ENCODE results near the gene AKAP8L.
"Not testable (repeated sequence)": the region's sequence is repeated elsewhere in the genome, so short reads cannot be mapped to it uniquely, and the experiment has no call there.

The AKAP8L gene

DNA sequence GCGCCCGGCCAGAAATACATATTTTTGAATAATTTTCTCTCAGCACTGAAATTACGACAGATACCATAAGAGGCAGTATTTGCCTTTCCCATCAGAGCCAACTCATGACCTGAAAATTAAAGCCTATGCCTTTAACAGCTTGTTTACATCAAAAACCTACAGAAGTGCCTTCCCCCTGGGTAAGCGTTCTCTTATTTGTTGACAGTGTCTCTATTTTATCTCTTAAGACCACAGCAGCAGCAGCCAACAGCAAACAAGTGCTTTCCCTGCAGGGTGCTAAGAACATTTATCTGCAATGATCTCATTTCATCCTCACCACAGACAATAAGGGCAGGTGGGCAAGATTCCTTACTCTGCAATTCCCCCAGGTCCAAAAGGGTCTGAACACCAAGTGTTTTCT is 6.0 kb downstream of the AKAP8L start:
- Histone ChIP-seq H3K27me3 (ENCODE audit: control insufficient read depth in 1 of 2, insufficient read depth in 2 of 2, low read length in 2 of 2) (no peaks in the 10 kb centered on the region), H3K36me3 (ENCODE audit: control insufficient read depth in 1 of 2, insufficient read depth in 2 of 2, low read length in 2 of 2) (peaks cover 13% of the 10 kb centered on the region in 2 donors), H3K4me3 (ENCODE audit: low read depth in 1 of 2, low read length in 2 of 2) (no peak overlapping the region), H3K27ac (ENCODE audit: low read depth, low read length) (no peak overlapping the region), H3K9ac (ENCODE audit: low read depth in 1 of 2, low read length in 2 of 2) (no peak overlapping the region), H3K9me3 (ENCODE audit: control insufficient read depth in 1 of 2, low read length in 2 of 2) (no peaks in the 10 kb centered on the region), H3K4me1 (ENCODE audit: control insufficient read depth in 1 of 2, insufficient read depth in 2 of 2, low read length in 2 of 2) (peaks cover 17 to 18% of the 10 kb centered on the region in 2 donors)

DNA sequence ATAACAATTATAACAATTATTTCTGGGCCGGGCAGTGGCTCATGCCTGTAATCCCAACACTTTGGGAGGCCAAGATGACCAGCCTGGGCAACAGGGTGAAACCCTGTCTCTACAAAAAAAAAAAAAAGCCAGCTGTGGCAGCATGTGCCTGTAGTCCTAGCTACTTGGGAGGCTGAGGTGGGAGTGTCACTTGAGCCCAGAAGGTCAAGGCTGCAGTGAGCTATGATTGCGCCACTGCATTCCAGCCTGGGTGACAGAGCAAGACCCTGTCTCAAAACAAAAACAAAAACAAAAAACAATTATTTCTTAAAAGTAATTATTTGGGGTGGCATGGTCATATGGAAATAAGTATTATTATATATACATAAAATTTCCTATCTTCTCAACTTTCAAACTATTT is 7.4 kb downstream of the AKAP8L start:
- not testable (repeated sequence) for H3K27ac ChIP-seq (ENCODE audit: low read depth, low read length); H3K4me3 ChIP-seq (ENCODE audit: low read depth in 1 of 2, low read length in 2 of 2); H3K27me3 ChIP-seq (ENCODE audit: control insufficient read depth in 1 of 2, insufficient read depth in 2 of 2, low read length in 2 of 2); H3K9me3 ChIP-seq (ENCODE audit: control insufficient read depth in 1 of 2, low read length in 2 of 2); H3K9ac ChIP-seq (ENCODE audit: low read depth in 1 of 2, low read length in 2 of 2); H3K4me1 ChIP-seq (ENCODE audit: control insufficient read depth in 1 of 2, insufficient read depth in 2 of 2, low read length in 2 of 2)
- peaks cover 11 to 13% of the 10 kb centered on the region in 2 donors for H3K36me3 ChIP-seq (ENCODE audit: control insufficient read depth in 1 of 2, insufficient read depth in 2 of 2, low read length in 2 of 2)

DNA sequence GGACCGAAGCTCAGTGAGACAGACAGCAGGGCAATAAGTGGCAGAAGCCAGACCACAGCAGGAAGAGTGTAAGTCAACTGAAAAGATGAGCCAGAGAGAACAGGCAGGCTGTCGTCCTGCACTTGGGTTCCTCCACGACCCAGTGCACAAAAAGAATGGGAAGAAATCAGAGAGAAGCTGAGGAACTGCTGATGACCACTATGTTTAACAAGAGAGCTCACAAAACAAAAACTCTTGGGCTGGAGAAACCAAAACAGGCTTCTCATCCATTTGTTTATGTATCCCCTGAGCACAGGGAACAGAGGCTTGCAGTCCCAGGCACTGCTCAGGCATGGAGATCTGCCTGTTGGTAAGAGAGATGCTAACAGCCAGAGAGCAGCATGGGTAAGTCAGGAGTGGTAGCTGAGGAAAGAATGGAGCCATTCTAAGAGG is 14.0 kb downstream of the AKAP8L start:
- Histone ChIP-seq H3K27ac (ENCODE audit: low read depth, low read length) (no peak overlapping the region), H3K9me3 (ENCODE audit: control insufficient read depth in 1 of 2, low read length in 2 of 2) (no peaks in the 10 kb centered on the region), H3K27me3 (ENCODE audit: control insufficient read depth in 1 of 2, insufficient read depth in 2 of 2, low read length in 2 of 2) (no peaks in the 10 kb centered on the region), H3K4me1 (ENCODE audit: control insufficient read depth in 1 of 2, insufficient read depth in 2 of 2, low read length in 2 of 2) (peaks cover 11 to 12% of the 10 kb centered on the region in 2 donors), H3K9ac (ENCODE audit: low read depth in 1 of 2, low read length in 2 of 2) (no peak overlapping the region), H3K4me3 (ENCODE audit: low read depth in 1 of 2, low read length in 2 of 2) (no peak overlapping the region), H3K36me3 (ENCODE audit: control insufficient read depth in 1 of 2, insufficient read depth in 2 of 2, low read length in 2 of 2) (peaks cover 45 to 58% of the 10 kb centered on the region in 2 donors)

DNA sequence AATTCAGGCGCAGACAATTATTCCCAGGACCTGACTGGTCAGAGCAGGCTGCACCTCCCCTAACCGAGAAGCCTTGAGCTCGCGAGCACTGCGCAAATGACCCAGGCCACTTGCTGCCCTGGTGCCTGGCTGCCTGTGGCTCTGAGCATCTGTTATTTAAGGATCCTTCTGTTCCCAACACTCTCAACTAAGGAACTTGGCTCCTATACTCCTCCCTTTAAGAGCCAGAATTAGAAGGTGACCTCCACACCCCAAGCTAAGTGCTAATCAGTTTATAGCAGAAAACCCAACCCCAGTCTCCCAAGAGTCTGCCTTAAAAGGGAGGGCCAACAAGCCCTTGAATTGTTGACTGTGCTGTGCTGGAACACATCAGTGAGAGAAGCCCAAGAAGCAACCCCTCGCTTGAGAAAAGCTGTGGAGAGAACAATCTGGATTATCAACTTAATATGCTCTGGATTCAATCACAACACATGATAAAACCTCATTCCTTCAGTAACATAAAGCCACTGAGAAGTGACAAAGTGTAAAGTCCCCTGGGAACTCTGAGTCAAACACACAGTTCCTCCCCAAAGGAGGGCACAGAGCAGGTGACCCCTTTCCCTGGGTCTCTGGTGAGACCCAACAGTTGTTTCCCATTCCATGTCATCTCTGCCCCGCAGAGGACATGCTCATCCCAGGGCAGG is 14.6 kb downstream of the AKAP8L start:
- Histone ChIP-seq H3K27me3 (ENCODE audit: control insufficient read depth in 1 of 2, insufficient read depth in 2 of 2, low read length in 2 of 2) (no peaks in the 10 kb centered on the region), H3K9me3 (ENCODE audit: control insufficient read depth in 1 of 2, low read length in 2 of 2) (no peaks in the 10 kb centered on the region), H3K27ac (ENCODE audit: low read depth, low read length) (no peak overlapping the region), H3K4me1 (ENCODE audit: control insufficient read depth in 1 of 2, insufficient read depth in 2 of 2, low read length in 2 of 2) (peaks cover 11 to 12% of the 10 kb centered on the region in 2 donors), H3K36me3 (ENCODE audit: control insufficient read depth in 1 of 2, insufficient read depth in 2 of 2, low read length in 2 of 2) (peaks cover 45 to 58% of the 10 kb centered on the region in 2 donors), H3K4me3 (ENCODE audit: low read depth in 1 of 2, low read length in 2 of 2) (no peak overlapping the region), H3K9ac (ENCODE audit: low read depth in 1 of 2, low read length in 2 of 2) (no peak overlapping the region)

DNA sequence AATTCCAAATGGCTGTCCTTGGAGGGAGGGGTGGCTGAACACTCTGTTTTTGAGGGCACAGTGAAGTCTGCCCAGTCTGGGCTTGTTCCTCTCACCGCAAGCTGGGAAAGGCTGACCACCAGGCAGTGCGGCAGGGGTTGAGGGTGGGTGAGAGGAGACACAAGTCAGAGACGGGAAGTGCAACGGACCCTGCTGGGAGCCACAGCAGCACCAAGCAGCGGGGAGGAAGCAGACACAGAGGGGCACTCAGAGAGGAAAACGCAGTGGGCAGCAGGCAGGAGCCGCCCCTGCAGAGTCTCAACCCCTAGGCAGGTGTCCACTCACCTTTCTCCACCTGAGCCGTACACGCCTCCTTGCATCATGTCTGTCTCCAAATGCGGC is 15.6 kb downstream of the AKAP8L start:
- Histone ChIP-seq H3K36me3 (ENCODE audit: control insufficient read depth in 1 of 2, insufficient read depth in 2 of 2, low read length in 2 of 2) (peaks cover 46 to 66% of the 10 kb centered on the region in 2 donors), H3K27me3 (ENCODE audit: control insufficient read depth in 1 of 2, insufficient read depth in 2 of 2, low read length in 2 of 2) (no peaks in the 10 kb centered on the region), H3K9me3 (ENCODE audit: control insufficient read depth in 1 of 2, low read length in 2 of 2) (no peaks in the 10 kb centered on the region), H3K4me1 (ENCODE audit: control insufficient read depth in 1 of 2, insufficient read depth in 2 of 2, low read length in 2 of 2) (peaks cover 11 to 12% of the 10 kb centered on the region in 2 donors), H3K9ac (ENCODE audit: low read depth in 1 of 2, low read length in 2 of 2) (no peak overlapping the region), H3K4me3 (ENCODE audit: low read depth in 1 of 2, low read length in 2 of 2) (no peak overlapping the region), H3K27ac (ENCODE audit: low read depth, low read length) (no peak overlapping the region)

DNA sequence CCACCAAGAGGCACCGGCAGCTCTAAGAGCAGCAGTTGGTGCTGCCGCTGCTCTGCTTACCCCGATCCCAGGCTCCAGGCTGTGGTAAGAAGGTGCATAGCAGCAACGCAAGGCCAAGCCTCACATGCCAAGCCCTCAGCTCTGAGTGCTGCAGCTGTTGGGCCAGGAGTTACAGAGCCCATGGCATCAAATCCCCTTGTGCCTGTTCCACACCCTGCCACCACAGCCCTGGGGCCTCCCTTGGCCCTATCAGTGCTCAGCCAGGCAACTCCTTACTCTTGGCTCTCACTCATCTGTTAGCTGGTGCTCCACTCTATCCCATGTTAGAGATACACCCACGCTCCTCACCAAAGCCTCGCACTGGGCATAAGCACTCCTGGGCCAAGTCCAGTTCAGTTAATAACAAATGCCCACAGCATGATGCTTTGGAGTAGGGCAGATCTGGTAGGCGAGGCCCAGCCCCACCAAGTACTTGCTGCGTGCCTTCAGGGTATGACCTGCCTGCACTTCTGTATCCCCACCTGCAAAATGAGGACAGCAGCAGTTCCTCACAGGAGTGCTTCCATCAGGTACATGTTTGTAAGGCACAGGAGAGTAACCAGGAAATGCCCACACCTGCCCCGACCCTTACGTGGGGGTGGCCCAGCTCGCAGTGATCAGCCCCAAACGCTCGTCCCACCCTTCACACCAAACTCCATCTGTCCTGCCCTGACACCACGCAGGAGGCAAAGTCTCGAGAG is 16.2 kb downstream of the AKAP8L start:
- Histone ChIP-seq H3K4me1 (ENCODE audit: control insufficient read depth in 1 of 2, insufficient read depth in 2 of 2, low read length in 2 of 2) (peaks cover 11 to 12% of the 10 kb centered on the region in 2 donors), H3K27ac (ENCODE audit: low read depth, low read length) (no peak overlapping the region), H3K4me3 (ENCODE audit: low read depth in 1 of 2, low read length in 2 of 2) (no peak overlapping the region), H3K36me3 (ENCODE audit: control insufficient read depth in 1 of 2, insufficient read depth in 2 of 2, low read length in 2 of 2) (peaks cover 51 to 72% of the 10 kb centered on the region in 2 donors), H3K9me3 (ENCODE audit: control insufficient read depth in 1 of 2, low read length in 2 of 2) (no peaks in the 10 kb centered on the region), H3K27me3 (ENCODE audit: control insufficient read depth in 1 of 2, insufficient read depth in 2 of 2, low read length in 2 of 2) (no peaks in the 10 kb centered on the region), H3K9ac (ENCODE audit: low read depth in 1 of 2, low read length in 2 of 2) (no peak overlapping the region)

DNA sequence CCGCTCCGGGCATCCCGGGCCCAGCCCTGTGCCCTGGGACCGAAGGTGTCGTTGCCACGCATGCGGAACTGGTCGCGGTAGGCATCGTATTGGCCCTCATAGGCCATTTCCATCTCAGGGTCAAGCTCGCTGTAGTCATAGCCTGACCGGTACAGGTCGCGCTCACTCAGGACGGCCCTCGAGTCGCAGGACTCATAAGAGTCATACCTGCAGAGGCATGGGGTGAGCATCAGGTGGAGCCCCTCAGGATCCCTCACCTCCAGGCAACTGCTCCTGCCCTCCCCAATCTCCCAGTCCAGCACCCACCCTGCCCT is 17.4 kb downstream of the AKAP8L start:
- no peak overlapping the region for H3K9ac ChIP-seq (ENCODE audit: low read depth in 1 of 2, low read length in 2 of 2)
- no peak overlapping the region for H3K4me3 ChIP-seq (ENCODE audit: low read depth in 1 of 2, low read length in 2 of 2)
- no peaks in the 10 kb centered on the region for H3K9me3 ChIP-seq (ENCODE audit: control insufficient read depth in 1 of 2, low read length in 2 of 2)
- H3K4me1 ChIP-seq (ENCODE audit: control insufficient read depth in 1 of 2, insufficient read depth in 2 of 2, low read length in 2 of 2): peaks cover 11 to 12% of the 10 kb centered on the region in 2 donors
- H3K36me3 ChIP-seq (ENCODE audit: control insufficient read depth in 1 of 2, insufficient read depth in 2 of 2, low read length in 2 of 2): peaks cover 63 to 84% of the 10 kb centered on the region in 2 donors
- no peaks in the 10 kb centered on the region for H3K27me3 ChIP-seq (ENCODE audit: control insufficient read depth in 1 of 2, insufficient read depth in 2 of 2, low read length in 2 of 2)
- H3K27ac ChIP-seq (ENCODE audit: low read depth, low read length): no peak overlapping the region

DNA sequence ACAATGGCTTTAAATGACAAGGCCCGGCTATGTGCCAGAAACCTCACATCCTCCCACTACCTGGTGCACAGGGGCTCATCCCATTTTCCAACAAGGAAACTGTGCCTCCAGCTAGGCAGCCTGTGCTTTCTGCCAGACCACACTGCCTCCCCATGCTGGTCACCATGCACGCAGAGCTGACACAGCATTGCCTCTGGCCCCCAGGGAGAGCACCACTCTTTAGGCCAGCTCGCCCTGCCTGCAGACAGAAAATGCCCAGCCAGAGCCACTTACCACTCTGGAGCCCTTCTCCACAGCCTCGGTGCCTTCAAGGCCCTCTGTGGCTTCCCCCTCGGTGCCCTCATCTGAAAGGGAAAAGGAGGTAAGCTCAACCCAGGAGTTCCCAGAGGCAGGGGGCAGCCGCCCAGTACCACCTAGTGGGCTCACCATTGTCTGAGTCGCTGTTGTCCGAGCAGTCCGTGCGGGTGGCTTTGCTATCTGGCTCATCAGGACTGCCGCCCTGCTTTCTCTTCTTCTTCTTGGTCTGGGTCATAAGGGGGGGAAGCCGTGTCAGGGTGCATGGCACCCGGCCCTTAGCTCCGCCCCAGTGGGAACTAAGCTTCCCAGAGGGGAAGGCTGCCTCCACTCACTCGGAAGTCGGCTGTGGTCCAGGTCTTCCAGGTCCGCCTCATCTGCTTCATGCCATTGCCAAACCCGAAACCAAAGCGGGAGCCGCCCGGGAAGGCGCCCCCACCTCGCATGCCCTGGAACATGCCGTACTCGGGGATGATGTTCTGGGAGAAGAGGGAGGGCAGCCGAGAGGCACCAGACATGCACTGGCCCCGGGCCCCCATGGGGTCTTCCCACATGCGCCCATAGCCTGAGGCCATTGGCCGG is 18.0 kb downstream of the AKAP8L start:
- H3K27ac ChIP-seq (ENCODE audit: low read depth, low read length): no peak overlapping the region
- H3K27me3 ChIP-seq (ENCODE audit: control insufficient read depth in 1 of 2, insufficient read depth in 2 of 2, low read length in 2 of 2): no peaks in the 10 kb centered on the region
- no peak overlapping the region for H3K4me3 ChIP-seq (ENCODE audit: low read depth in 1 of 2, low read length in 2 of 2)
- peaks cover 61 to 86% of the 10 kb centered on the region in 2 donors for H3K36me3 ChIP-seq (ENCODE audit: control insufficient read depth in 1 of 2, insufficient read depth in 2 of 2, low read length in 2 of 2)
- no peaks in the 10 kb centered on the region for H3K9me3 ChIP-seq (ENCODE audit: control insufficient read depth in 1 of 2, low read length in 2 of 2)
- peaks cover 11 to 12% of the 10 kb centered on the region in 2 donors for H3K4me1 ChIP-seq (ENCODE audit: control insufficient read depth in 1 of 2, insufficient read depth in 2 of 2, low read length in 2 of 2)
- no peak overlapping the region for H3K9ac ChIP-seq (ENCODE audit: low read depth in 1 of 2, low read length in 2 of 2)

DNA sequence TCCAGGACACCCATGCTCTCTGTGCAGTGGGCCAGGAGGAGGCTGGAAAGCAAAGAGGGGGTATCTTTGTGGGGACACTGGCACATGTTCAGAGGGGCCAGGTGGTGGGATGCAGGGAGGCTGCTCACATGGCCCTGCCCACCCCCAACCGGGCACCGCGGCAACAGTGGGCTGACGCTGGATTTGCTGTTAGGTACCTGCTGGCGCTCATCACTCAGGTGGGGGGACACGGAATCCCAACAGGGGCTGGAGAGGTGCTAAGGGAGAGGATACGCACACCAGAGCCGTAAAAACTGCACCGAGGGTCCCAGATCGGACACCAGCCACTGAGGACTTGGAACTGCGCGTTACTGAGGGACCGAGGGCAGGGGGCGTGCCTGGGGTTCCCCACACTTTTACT is 19.2 kb downstream of the AKAP8L start:
- H3K4me3 ChIP-seq (ENCODE audit: low read depth in 1 of 2, low read length in 2 of 2): no peak overlapping the region
- H3K27me3 ChIP-seq (ENCODE audit: control insufficient read depth in 1 of 2, insufficient read depth in 2 of 2, low read length in 2 of 2): no peaks in the 10 kb centered on the region
- H3K9me3 ChIP-seq (ENCODE audit: control insufficient read depth in 1 of 2, low read length in 2 of 2): no peaks in the 10 kb centered on the region
- H3K9ac ChIP-seq (ENCODE audit: low read depth in 1 of 2, low read length in 2 of 2): no peak overlapping the region
- H3K27ac ChIP-seq (ENCODE audit: low read depth, low read length): no peak overlapping the region
- H3K4me1 ChIP-seq (ENCODE audit: control insufficient read depth in 1 of 2, insufficient read depth in 2 of 2, low read length in 2 of 2): peaks cover 6 to 8% of the 10 kb centered on the region in 2 donors
- peaks cover 61 to 88% of the 10 kb centered on the region in 2 donors for H3K36me3 ChIP-seq (ENCODE audit: control insufficient read depth in 1 of 2, insufficient read depth in 2 of 2, low read length in 2 of 2)

DNA sequence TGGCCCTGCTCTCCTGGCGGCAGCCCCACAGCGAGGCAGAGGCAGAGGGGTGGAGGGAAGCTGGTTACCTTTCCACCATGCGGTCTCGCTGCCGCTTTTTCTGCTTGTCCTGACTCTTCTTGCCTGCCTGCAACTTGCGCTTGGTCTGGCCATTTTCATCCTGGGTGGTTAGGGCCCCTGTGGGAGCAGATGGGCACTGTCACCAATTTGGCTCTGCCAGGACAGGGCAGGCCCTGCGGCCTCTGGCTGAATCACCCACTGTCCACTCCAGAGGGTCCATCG is 19.6 kb downstream of the AKAP8L start:
- peaks cover 61 to 91% of the 10 kb centered on the region in 2 donors for H3K36me3 ChIP-seq (ENCODE audit: control insufficient read depth in 1 of 2, insufficient read depth in 2 of 2, low read length in 2 of 2)
- H3K9me3 ChIP-seq (ENCODE audit: control insufficient read depth in 1 of 2, low read length in 2 of 2): no peaks in the 10 kb centered on the region
- peaks cover 3% of the 10 kb centered on the region in 2 donors for H3K4me1 ChIP-seq (ENCODE audit: control insufficient read depth in 1 of 2, insufficient read depth in 2 of 2, low read length in 2 of 2)
- H3K4me3 ChIP-seq (ENCODE audit: low read depth in 1 of 2, low read length in 2 of 2): no peak overlapping the region
- H3K27ac ChIP-seq (ENCODE audit: low read depth, low read length): no peak overlapping the region
- no peak overlapping the region for H3K9ac ChIP-seq (ENCODE audit: low read depth in 1 of 2, low read length in 2 of 2)
- H3K27me3 ChIP-seq (ENCODE audit: control insufficient read depth in 1 of 2, insufficient read depth in 2 of 2, low read length in 2 of 2): no peaks in the 10 kb centered on the region

All from duodenal mucosa (tissue), 2 donors.